Measurements from ENCODE around the gene MINPP1. TPM values are rescaled to one million over a fixed set of nuclear protein-coding genes. Genes with fewer than 3 reads are reported as not detected.

MINPP1 gene
- total RNA-seq, 1 donor from 2014 or later = 23.3 TPM

- H3K36me3 Mint-ChIP-seq = peaks cover 20% of the 10 kb centered on the region
- no peak for TF ChIP-seq CTCF (IDR thresholded peaks at IDR 0.05; ENCODE audit: unreplicated experiment)
- no peak for DNase-seq (ENCODE audit: low spot score in 2 of 2, unreplicated experiment in 2 of 2)
- H3K4me3 Mint-ChIP-seq = no peak overlapping the region
- peaks cover 5% of the 10 kb centered on the region for H3K9me3 Mint-ChIP-seq
- peaks cover 21% of the 10 kb centered on the region for H3K4me1 Mint-ChIP-seq
- H3K27me3 Mint-ChIP-seq (ENCODE audit: low read depth) = no peaks in the 10 kb centered on the region
- peak overlapping the region; percentile 55 for H3K27ac Mint-ChIP-seq
Observed at GRCh38 chr10:87552248-87552929, 47.7 kb downstream of the MINPP1 start.

DNA sequence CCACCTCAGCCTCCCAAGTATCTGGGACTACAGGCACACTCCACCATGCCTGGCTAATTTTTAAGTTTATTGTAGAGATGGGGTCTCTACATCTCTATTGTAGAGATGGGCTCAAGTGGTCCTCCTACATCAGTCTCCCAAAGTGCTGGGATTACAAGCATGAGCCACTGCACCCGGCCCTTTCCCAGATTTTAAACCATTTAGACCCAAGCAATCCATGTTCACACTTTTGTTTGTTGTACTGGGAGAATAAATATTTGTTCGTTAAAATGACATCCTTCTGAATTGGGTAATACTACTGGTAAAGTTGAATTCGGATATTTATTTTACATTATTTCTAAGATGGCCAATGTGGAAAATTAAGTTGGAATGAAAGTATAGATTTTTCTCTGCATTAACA is 52.7 kb downstream of the MINPP1 start:
- no peak overlapping the region for H3K27ac Mint-ChIP-seq
- TF ChIP-seq CTCF (IDR thresholded peaks at IDR 0.05; ENCODE audit: unreplicated experiment) = no peak

DNA sequence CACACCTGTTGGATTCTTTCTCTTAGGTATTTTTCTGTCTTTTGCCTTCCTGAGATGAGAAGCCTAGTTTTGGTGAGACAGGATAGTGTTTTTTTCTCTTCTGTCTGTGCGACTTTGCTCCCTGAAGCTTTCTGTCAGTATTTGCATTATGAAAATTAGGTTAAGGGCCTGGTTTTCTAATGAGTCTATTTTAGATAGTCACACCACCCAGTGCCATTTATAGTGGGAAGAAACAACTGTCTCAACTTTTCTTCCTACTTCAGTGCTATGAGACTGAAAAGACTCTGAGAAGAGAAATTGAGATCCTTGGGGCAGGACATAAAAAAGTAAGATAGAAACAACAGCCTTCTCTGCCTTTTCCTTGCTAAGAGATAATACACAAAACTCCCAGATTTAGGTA is 53.6 kb downstream of the MINPP1 start:
- H3K27ac Mint-ChIP-seq = peak overlapping the region; percentile 18
- no peaks in the 10 kb centered on the region for H3K27me3 Mint-ChIP-seq (ENCODE audit: low read depth)
- peaks cover 10% of the 10 kb centered on the region for H3K4me1 Mint-ChIP-seq
- no peak for DNase-seq (ENCODE audit: low spot score in 2 of 2, unreplicated experiment in 2 of 2)
- H3K9me3 Mint-ChIP-seq = peaks cover 11% of the 10 kb centered on the region
- TF ChIP-seq CTCF (IDR thresholded peaks at IDR 0.05; ENCODE audit: unreplicated experiment) = no peak
- peaks cover 14% of the 10 kb centered on the region for H3K36me3 Mint-ChIP-seq
- H3K4me3 Mint-ChIP-seq = no peak overlapping the region

More for the DNA sequence above, 52.7 kb downstream of the MINPP1 start:
- no peaks in the 10 kb centered on the region for H3K27me3 Mint-ChIP-seq (ENCODE audit: low read depth)
- DNase-seq (ENCODE audit: low spot score in 2 of 2, unreplicated experiment in 2 of 2) = no peak
- no peak overlapping the region for H3K4me3 Mint-ChIP-seq
- H3K36me3 Mint-ChIP-seq = peaks cover 13% of the 10 kb centered on the region
- peaks cover 1% of the 10 kb centered on the region for H3K9me3 Mint-ChIP-seq
- H3K4me1 Mint-ChIP-seq = peaks cover 10% of the 10 kb centered on the region

DNA sequence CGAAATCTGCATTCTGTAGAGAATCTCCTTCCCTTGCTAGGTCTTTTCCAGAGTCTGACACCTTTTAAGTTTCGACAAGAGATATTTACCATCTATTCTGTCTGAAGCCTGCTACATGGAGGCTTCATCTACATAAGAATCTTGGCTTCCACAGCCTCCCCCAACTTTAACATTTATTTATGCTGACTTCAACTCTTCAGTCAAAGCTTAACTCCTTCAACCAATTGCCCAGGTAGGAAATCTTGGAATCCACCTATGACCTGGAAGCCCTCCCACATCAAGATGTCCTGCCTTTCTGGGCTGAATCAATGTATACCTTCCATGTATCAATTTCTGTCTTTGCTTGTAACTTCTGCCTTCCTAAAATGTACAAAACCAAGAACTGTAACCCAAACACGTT is 54.7 kb downstream of the MINPP1 start:
- no peak overlapping the region for H3K27ac Mint-ChIP-seq
- TF ChIP-seq CTCF (IDR thresholded peaks at IDR 0.05; ENCODE audit: unreplicated experiment) = no peak
- peaks cover 10% of the 10 kb centered on the region for H3K4me1 Mint-ChIP-seq
- no peaks in the 10 kb centered on the region for H3K27me3 Mint-ChIP-seq (ENCODE audit: low read depth)
- peaks cover 13% of the 10 kb centered on the region for H3K9me3 Mint-ChIP-seq
- peaks cover 10% of the 10 kb centered on the region for H3K36me3 Mint-ChIP-seq
- no peak overlapping the region for H3K4me3 Mint-ChIP-seq
- no peak for DNase-seq (ENCODE audit: low spot score in 2 of 2, unreplicated experiment in 2 of 2)

DNA sequence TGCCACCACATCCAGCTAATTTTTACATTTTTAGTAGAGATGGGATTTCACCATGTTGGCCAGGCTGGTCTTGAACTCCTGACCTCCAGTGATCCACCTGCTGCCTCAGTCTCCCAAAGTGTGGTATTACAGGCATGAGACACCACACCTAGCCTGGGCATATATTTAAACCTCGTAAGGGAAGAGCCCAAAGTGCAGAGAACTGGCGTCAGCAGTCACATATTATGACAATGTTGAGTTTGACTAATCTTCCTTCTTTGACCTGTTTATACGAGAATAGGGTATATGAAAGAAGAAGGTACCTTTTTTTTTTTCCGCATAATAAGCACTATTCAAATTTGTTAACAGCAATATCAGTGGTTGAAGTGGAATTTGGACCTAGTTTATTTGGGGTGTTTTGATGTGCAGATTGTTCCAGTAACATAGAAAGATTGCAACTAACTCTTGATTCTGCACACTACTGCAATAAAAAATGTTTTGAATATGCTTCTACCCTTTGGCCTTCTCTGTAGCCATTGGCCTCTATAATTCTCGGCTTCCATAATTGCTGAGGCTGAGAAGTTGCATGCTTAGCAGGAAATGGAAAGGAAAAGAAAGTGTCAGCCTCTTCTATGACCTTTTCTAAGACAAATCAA is 55.9 kb downstream of the MINPP1 start:
- peaks cover 6% of the 10 kb centered on the region for H3K36me3 Mint-ChIP-seq
- H3K9me3 Mint-ChIP-seq = peaks cover 25% of the 10 kb centered on the region
- H3K4me1 Mint-ChIP-seq = peaks cover 10% of the 10 kb centered on the region
- no peak overlapping the region for H3K4me3 Mint-ChIP-seq
- H3K27ac Mint-ChIP-seq = no peak overlapping the region
- DNase-seq (ENCODE audit: low spot score in 2 of 2, unreplicated experiment in 2 of 2) = no peak
- no peaks in the 10 kb centered on the region for H3K27me3 Mint-ChIP-seq (ENCODE audit: low read depth)
- TF ChIP-seq CTCF (IDR thresholded peaks at IDR 0.05; ENCODE audit: unreplicated experiment) = no peak

Measured in mesothelial cell of epicardium (in vitro differentiated cells).